ENCODE measurements around the gene CA10. TPM values are rescaled to one million over a fixed set of nuclear protein-coding genes. Genes with fewer than 3 reads are reported as not detected.

The CA10 gene
- total RNA-seq, 4 donors from 2014 or later, result not detected

DNA sequence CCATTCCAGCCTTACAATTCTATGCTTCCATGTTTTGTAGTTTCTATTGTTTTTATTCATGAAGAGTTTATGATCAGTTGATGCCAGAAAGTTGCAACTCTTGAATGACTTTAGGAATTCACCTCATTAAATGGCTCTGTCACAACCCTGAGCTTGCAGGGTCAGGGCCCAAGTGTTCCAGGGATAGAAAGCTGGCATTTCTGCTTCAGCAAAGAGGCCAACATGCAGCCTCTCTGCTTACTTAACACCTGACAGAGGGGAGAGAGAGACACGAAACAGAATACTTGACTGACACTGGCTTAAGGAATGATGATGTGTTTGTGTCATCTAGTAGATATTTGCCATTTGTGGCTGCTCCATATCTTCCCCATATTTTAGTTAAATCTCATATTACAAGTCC is 328.1 kb downstream of the CA10 start:
- TF ChIP-seq CTCF (IDR thresholded peaks at IDR 0.05; ENCODE audit: low read depth), result no peak

DNA sequence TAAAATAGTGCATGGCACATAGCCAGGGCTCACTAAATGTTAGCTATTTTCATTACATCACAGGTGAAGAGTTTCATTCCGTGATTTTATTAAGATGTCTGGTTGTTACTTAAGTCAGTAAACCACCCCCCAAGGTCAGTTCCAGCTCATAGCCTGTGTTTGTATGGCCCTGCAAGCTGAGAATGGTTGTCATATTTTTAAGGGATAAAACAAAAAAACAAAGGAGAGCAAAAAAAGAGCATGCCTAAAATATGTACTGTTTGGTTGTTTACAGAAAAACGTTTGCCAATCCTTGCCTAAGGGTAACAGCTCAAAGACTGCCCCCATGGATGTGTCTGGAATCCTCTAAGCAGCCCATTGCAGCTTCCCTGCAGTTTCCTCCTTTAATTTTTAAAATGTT is 329.6 kb downstream of the CA10 start:
- TF ChIP-seq CTCF (IDR thresholded peaks at IDR 0.05; ENCODE audit: low read depth), result no peak

DNA sequence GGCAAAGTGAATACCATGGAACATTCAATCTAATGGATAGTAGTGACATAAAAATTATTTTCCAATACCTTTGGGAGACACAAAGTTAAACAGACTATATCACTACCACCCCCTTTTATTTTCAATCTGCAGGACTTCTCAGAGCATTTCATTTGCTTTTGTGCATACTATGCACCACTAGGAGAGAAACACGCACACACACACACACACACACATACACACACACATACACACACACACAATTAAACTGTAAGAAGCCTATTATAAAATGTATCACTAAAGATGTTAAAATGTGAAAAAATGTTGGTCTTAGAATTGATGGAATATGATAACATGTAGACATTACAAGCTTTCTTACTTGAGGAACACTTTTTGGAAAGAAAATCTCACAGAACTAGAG is 331.4 kb downstream of the CA10 start:
- no peak for TF ChIP-seq CTCF (IDR thresholded peaks at IDR 0.05; ENCODE audit: low read depth)

DNA sequence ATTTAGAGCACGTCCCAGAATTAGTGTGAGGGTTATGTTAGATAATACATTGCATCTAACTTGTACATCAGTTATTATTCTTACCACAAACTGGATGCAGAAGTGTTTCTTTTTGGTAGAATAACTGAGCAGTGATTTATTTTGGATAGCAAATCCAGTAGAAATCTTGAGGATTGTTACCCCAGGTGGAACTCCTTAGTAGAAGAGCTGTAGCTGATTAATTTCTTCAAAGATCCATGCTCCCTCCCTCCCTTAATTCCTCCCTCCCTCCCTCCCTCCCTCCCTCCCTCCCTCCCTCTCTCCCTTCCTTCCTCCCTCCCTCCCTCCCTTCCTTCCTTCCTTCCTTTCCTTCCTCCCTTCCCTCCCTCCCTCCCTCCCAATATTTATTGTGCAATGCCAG is 337.7 kb downstream of the CA10 start:
- no peak for TF ChIP-seq CTCF (IDR thresholded peaks at IDR 0.05; ENCODE audit: low read depth)

DNA sequence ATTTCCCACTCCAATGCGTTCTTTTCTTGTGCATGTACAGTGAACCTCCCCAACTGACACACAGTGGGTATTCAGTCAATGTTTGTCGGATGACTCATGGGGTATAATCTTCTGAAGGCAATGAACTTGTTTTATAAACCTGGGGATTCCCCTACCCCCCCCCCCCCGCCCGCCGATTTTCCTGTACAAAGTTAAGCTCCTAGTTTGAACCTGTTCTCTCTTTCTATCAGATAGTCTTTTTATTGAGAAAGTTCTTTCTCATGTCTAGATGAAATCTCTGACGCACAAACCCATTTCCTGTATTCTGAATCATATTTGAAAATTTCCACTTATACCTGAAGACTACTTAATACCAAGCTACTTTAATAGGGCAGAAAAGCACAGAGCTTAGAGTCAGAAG is 338.3 kb downstream of the CA10 start:
- TF ChIP-seq CTCF (IDR thresholded peaks at IDR 0.05; ENCODE audit: low read depth), result no peak

GRCh38 chr17:51819341-51820219 is 338.9 kb downstream of the CA10 start:
- no peak for TF ChIP-seq CTCF (IDR thresholded peaks at IDR 0.05; ENCODE audit: low read depth)

DNA sequence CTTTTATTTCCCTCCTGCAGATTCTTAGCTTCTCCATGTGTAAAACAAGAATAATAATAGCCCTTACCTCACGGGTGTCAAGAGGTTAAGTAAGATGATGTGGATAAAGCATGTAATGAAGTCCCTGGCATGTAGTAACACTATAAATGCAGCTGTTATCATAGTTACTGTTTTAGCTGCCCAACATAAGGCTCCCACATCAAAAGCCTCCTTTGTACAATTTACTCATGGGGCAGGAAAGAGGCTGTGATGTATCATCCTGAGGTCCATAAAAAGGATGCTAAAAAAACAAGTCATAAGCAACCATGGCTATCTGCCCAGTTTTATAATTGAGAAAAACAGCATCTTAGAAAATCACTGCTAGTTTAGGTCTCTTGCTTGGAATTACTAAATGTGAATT is 339.7 kb downstream of the CA10 start:
- no peak for TF ChIP-seq CTCF (IDR thresholded peaks at IDR 0.05; ENCODE audit: low read depth)

All from subcutaneous adipose tissue (tissue), 4 donors.